Measurements from ENCODE around the gene DGKI.

DNA sequence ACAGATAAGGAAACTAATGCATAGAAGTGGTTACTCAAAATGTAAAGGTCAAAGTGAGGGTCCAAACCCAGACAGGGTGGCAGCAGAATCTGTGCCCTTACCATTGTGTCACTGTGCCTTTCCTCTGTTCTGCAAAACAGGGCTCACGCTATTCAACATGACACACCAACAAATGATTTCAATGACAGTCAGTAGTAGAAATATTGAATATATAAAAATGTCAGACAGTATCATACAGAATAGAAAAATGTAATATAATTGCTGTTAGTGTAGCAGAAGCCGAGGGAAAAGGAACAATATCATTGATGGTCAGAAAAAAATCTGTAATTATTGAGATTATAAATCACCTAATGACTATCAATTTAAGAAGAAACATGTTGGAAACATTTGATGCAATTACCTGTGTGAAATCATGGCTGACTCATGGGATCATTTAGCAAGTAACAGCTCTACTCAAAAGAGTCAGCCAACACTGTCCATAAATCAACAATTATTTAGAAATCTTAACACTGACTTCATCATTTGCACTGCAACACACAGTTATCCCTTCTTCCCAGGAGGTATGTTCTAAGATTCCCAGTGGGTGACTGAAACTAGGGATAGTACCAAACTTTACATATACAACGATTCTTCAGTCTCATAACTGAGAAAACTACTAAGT is 198.7 kb downstream of the DGKI start:
- TF ChIP-seq EZH2phosphoT487 (conservative IDR thresholded peaks at IDR 0.05; ENCODE audit: low read length) = no peak
- TF ChIP-seq, protein P1, sequence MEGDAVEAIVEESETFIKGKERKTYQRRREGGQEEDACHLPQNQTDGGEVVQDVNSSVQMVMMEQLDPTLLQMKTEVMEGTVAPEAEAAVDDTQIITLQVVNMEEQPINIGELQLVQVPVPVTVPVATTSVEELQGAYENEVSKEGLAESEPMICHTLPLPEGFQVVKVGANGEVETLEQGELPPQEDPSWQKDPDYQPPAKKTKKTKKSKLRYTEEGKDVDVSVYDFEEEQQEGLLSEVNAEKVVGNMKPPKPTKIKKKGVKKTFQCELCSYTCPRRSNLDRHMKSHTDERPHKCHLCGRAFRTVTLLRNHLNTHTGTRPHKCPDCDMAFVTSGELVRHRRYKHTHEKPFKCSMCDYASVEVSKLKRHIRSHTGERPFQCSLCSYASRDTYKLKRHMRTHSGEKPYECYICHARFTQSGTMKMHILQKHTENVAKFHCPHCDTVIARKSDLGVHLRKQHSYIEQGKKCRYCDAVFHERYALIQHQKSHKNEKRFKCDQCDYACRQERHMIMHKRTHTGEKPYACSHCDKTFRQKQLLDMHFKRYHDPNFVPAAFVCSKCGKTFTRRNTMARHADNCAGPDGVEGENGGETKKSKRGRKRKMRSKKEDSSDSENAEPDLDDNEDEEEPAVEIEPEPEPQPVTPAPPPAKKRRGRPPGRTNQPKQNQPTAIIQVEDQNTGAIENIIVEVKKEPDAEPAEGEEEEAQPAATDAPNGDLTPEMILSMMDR (IDR thresholded peaks at IDR 0.05; ENCODE audit: insufficient read depth, low read length, poor library complexity, severe bottlenecking) = no peak
